ENCODE results near the gene NOL9. TPM values are rescaled to one million over a fixed set of nuclear protein-coding genes. Genes with fewer than 3 reads are reported as not detected.

Gene NOL9
- total and polyA plus RNA-seq, 2 of the 13 experiments (the other 11 are each of a cell fraction or from before 2014, with no cell fraction given): 18.0 to 24.7 TPM

GRCh38 chr1:6579374-6580118 lies 25.2 kb upstream of the NOL9 start, which contains the start of gene ZBTB48 (continued):
- peak; percentile 56; the same call in 1 of the 2 replicates for TF ChIP-seq MEIS1 (CRISPR knock-in tag; IDR thresholded peaks at IDR 0.05; ENCODE audit: borderline replicate concordance)
- no peak for TF ChIP-seq ZNF720 (CRISPR knock-in tag; IDR thresholded peaks at IDR 0.05)
- TF ChIP-seq ZNF615 (CRISPR knock-in tag; IDR thresholded peaks at IDR 0.05; ENCODE audit: borderline replicate concordance): no peak
- TF ChIP-seq CREBL2 (CRISPR knock-in tag; IDR thresholded peaks at IDR 0.05; ENCODE audit: borderline replicate concordance): no peak
- peak; percentile 81; the same call in 1 of the 2 replicates for TF ChIP-seq ZNF225 (CRISPR knock-in tag; IDR thresholded peaks at IDR 0.05)
- no peak for TF ChIP-seq KLF11 (CRISPR knock-in tag; IDR thresholded peaks at IDR 0.05)
- TF ChIP-seq ZNF30 (CRISPR knock-in tag; IDR thresholded peaks at IDR 0.05): no peak
- peak; percentile 42; the same call in 1 of the 2 replicates for TF ChIP-seq KDM4B (CRISPR knock-in tag; IDR thresholded peaks at IDR 0.05)
- no peak for TF ChIP-seq ZSCAN22 (CRISPR knock-in tag; IDR thresholded peaks at IDR 0.05)
- no peak for TF ChIP-seq ZMAT5 (CRISPR knock-in tag; IDR thresholded peaks at IDR 0.05; ENCODE audit: borderline replicate concordance, low read depth)
- TF ChIP-seq ZNF235 (CRISPR knock-in tag; IDR thresholded peaks at IDR 0.05; ENCODE audit: borderline replicate concordance): no peak
- no peak for TF ChIP-seq ZNF484 (CRISPR knock-in tag; IDR thresholded peaks at IDR 0.05; ENCODE audit: borderline replicate concordance, low read depth)
- no peak; the same call in 1 of the 2 replicates for TF ChIP-seq PAXIP1 (CRISPR knock-in tag; conservative IDR thresholded peaks at IDR 0.05)
- TF ChIP-seq FOXM1 (CRISPR knock-in tag; IDR thresholded peaks at IDR 0.05): no peak
- no peak for TF ChIP-seq SAFB2 (CRISPR knock-in tag; IDR thresholded peaks at IDR 0.05; ENCODE audit: borderline replicate concordance, low read depth)
- TF ChIP-seq CSRNP1 (CRISPR knock-in tag; IDR thresholded peaks at IDR 0.05): no peak
- no peak for TF ChIP-seq MBNL3 (CRISPR knock-in tag; conservative IDR thresholded peaks at IDR 0.05)
- TF ChIP-seq TCF7L2 (IDR thresholded peaks at IDR 0.05; ENCODE audit: low read depth, low read length): no peak
- TF ChIP-seq ZNF317 (CRISPR knock-in tag; IDR thresholded peaks at IDR 0.05): no peak
- TF ChIP-seq MATR3 (CRISPR knock-in tag; IDR thresholded peaks at IDR 0.05): no peak
- TF ChIP-seq U2AF2 (IDR thresholded peaks at IDR 0.05; ENCODE audit: low read depth, low read length): no peak
- TF ChIP-seq E2F5 (CRISPR knock-in tag; conservative IDR thresholded peaks at IDR 0.05): no peak
- TF ChIP-seq JUND (CRISPR knock-in tag; IDR thresholded peaks at IDR 0.05): no peak
